K562 treated with DMSO at 1 percent for 12 hours (cell line): ENCODE results near the gene TRIM48. TPM values are rescaled to one million over a fixed set of nuclear protein-coding genes. Genes with fewer than 3 reads are reported as not detected.

Experiments used
- total RNA-seq: library from RNA; unstranded; fragments of 300-600 nt; gene quantifications from 2 replicates; pipeline ENCODE4 v1.2.3, GENCODE V29; 2022; ENCODE audit not compliant: insufficient read depth

Gene TRIM48, protein sequence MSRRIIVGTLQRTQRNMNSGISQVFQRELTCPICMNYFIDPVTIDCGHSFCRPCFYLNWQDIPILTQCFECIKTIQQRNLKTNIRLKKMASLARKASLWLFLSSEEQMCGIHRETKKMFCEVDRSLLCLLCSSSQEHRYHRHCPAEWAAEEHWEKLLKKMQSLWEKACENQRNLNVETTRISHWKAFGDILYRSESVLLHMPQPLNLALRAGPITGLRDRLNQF
- not detected in 2 replicates for total RNA-seq

DNA sequence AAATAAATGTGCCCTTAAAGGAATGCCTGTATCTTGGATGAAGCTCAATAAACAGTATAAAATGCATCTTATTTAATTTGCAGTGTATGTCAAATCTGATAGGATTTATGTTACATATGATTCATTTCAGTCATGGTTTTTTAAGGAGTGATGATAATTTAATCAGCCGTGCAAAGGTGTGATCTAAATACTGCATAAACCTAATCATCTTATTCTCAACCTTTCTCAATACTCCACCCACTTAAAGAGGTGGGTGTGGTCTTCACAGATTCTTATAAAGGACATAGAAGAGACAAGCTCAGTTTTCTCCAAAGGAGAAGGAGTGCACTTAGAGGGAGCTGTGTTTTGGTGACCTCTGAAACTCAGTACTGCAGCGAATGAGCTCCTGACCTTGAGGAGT, at the start of gene TRIM48:
TSS of gene TRIM48 (plus strand) at position 301 of the 400 bp plus-strand sequence. CDS start 113 bp downstream, outside the sequence.

Other genes with a start within 250 kb of the TRIM48 start
- gene OR4A16, start 81.0 kb downstream of the TRIM48 start, total RNA-seq, result not detected in 2 replicates
- gene OR4A15, start 105.8 kb downstream of the TRIM48 start, total RNA-seq, result not detected in 2 replicates